GM19467 (cell line): Measurements from ENCODE around the gene MYLK.
"Not testable (repeated sequence)": the region's sequence is repeated elsewhere in the genome, so short reads cannot be mapped to it uniquely, and the experiment has no call there.

Experiments
- ATAC-seq: cut with Tn5 transposase; IDR thresholded peaks from one replicate; pipeline ENCODE4 v1.9.1; 2021; ENCODE audit warnings: mild to moderate bottlenecking, moderate library complexity; ENCODE audit not compliant: unreplicated experiment

Gene MYLK

DNA sequence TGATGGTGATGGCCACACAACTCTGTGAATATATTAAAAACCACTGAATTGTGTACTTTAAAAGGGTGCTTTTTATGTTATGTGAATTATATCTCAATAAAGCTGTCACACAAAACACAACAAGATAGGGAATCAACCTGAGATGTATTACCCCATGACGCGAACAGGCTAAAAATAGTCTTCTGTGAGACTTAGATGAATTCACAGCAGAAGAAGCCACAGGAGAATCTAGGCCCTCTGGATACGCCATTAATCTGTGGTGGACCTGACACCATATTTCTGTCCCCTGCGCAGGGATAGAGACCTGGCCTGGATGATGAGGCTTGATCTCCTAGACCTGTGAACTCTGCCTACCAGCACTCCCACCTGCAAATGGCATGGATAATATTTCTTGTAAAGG is 153.3 kb downstream of the MYLK start:
- ATAC-seq: no peak

DNA sequence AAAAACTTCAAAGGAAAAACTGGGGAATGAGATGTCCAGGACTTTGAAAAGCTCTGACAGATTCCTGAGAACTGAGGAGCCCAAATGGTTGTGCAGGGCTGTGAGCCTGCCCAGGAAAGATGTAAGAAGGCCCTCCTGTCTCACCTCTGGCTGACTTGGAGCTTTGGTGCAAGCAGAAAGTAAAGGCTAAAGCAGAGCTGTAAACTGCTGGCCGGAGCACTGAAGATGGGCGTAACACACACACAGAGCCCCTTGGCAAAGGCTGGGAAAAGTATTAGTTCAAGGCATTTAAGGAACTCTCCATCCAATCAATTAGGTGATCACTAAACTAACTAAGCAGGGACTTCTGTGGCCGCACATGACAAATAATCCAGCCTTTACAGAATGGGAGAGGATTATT is 155.1 kb downstream of the MYLK start:
- no peak for ATAC-seq

DNA sequence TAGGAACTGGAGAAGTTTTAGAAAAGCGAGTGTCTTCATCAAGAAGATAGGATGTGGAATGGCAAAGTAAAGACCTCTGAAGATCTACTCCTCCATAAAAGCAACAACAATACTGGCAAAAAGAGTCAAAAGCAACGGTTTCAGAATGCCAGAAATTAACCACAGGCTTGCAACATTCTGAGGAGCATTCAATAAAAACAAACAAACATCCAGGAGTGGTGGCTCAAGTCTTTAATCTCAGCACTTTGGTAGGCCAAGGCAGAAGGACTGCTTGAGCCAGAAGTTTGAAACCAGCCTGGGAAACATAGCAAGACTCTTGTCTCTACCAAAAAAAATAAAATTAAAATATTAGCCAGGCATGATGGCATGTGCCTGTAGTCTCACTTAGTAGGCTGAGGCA is 156.1 kb downstream of the MYLK start:
- ATAC-seq: no peak

DNA sequence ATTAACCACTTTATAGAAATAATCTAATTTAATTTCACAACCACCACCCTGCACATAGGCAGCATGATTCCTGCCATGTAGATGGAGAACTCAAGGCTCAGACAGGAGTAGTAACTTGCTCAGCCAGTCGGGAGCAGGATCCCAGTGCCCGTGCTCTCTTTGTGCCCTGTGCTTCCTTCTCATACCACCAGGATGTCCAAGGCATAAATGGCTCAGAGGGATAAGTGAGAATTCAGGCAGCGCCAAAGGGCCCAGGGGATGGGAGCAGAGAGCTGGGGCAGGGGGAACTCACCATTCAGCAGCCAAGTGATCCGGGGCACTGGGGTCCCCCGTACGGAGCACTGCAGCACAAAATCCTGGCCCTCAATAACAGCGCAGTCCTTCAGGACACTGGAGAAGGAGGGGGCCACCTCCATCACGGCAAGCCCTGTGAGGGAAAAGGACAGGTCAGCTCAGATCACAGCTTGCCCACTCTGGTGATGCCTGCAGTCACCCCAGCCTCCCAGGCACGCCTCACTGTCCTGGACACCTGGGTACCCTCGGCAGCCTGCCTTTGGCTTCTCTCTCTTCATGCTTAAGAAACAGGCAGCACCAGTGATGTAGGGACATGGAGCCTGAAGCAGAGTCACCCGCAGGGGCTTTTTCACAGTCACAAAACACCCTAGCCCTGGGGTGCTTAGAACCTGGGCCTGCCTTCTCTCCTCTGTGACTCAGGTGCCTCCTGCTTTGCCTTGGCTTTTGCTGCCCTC is 158.3 kb downstream of the MYLK start:
- ATAC-seq: no peak

DNA sequence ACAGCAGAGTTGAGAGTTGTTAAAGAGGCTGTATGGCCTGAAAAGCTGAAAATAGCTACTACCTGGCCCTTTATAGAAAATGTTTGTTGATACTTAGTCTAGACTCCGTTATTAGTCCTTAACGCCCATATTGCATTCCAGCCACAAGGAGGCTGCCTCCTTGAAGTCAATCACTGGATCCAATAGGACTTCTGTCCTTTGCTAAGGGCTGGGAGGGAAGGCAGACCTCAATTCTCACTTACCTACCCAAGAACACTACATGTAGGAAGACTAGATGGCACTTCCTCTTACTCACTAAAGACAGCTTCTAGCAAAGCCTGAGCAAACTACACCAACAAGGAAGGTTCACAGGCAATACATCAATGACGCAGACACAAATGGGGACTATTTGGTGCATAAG is 159.8 kb downstream of the MYLK start:
- no peak for ATAC-seq

DNA sequence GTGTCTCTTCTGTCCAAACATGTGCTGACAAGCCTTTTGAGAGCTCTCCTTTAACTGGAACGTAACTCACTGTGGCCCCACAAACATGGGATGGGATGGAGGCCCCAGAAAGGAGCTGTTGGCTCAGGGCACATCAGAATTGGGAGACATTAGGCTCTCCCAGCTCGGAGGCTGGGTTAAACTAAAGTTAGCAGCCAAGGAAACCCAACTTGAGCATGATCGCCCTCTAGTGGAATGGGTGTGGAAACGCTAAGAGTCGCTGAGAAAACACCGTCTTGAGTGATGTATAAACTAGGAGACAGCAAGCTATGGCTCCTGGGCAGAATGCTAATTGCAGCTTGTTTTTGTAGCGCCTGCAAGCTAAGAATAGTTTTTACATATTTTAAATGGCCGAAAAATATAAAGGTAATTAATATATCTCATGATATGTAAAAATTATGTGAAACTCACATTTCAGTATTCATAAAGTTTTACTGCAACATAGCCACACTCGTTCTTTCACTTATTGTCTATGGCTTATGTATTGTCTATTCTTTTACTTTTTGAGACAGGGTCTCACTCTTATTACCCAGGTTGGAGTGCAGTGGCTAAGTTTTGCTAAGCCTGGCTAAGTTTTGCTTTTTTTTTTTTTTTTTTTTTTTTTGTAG is 160.5 kb downstream of the MYLK start:
- ATAC-seq: no peak

DNA sequence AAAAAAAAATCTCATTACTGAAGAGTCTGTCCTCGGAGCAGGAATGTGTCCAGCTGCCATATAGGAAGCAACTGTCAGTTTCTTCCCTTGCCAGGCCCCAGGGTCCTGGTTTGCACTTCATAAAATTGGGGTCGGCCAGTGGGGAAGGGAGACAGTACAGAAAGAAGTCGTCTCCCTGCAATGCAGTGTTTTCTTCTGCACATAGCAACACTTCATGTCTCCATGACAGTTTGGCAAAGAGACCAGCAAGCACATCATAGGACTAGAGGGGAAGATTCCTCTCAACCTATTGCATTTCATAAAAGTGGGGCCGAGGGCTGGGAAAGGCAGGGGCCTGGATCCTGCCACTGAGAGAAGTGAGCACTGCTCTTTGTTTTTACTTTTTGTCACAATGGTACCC is 161.1 kb downstream of the MYLK start:
- no peak for ATAC-seq

DNA sequence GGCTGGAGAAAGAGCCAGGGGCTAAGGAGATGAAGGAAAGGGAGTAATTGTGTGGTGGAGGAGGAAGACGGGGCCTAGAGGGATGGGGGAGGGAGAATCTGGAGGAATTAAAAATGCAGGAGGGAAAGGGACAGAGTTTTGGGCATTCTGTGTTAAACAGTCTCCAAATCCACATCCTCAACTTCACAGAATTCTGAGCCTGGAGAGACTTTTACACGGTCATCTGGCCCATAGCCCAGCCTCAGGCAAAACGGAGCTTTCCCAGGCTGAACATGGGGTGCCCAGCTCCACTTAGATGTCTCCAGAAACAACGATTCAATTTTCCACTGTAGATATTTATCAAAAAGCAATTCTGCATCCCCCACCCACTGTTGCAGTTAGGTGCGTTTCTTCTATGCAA is 161.7 kb downstream of the MYLK start:
- ATAC-seq: no peak

DNA sequence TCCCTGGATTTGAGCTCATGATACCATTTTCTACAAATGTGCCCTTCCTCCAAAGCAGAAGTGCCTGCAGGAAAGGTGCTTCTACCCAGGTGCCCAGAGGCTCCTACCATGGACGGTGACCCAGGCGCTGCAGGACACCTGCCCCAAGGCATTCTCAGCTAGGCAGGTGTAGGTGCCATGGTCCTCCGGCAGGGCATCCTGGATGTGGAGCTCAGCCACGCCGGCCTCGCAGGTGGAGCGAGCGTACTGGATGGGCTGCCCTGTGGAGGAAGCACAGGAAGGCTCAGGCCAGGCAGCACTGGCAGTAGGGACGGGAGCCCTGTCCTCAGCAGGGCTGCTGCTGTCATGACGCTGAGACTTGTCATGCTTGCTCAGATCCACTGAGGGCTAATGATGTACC is 162.1 kb downstream of the MYLK start:
- no peak for ATAC-seq

DNA sequence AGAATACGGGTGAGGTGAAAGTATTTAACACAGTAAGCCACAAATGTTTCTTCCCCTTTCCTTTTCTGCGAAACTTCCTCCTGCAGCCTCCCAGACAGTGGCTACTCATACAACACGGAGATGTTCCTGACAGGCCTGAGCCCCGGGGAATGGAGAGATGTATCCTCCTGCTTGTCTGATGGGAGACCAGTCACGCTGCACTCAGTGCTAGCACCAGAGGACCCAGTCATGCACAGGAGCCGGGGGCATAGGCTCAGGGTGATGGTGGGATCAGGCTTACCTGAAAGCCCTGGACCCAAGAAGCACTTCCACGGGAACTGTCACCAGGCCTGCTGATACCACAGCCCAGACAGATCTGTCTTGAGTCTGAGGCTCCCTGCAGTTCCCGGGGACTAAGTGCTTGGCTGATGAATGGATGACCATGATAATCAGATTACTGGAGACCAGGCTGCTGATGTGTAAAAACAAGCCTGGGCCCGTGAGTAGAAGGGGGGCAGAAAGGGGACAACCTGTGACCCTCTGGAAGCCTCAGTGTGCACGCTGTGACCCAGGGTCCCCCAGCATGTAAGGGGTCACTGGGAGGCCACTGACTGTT is 162.9 kb downstream of the MYLK start:
- not testable (repeated sequence) for ATAC-seq

DNA sequence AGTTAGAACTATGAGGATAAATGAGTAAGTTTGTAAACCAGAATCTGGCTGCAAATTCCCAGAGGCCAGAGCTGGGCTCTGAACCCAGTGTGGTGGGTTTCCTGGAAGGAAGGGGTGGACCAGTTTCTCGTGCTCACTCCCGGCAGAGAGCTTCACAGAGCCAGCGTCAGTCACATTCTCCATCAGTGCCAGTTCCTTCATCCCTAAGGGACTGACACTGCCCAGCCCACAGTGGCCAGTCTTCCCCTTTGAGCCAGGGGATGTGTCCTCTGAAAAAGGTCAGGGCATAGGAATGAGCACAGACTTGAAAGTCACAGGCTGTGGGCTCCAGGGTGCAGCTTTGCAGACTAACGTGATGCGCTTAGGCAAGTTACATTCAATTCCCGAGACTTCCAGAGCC is 163.5 kb downstream of the MYLK start:
- no peak for ATAC-seq

DNA sequence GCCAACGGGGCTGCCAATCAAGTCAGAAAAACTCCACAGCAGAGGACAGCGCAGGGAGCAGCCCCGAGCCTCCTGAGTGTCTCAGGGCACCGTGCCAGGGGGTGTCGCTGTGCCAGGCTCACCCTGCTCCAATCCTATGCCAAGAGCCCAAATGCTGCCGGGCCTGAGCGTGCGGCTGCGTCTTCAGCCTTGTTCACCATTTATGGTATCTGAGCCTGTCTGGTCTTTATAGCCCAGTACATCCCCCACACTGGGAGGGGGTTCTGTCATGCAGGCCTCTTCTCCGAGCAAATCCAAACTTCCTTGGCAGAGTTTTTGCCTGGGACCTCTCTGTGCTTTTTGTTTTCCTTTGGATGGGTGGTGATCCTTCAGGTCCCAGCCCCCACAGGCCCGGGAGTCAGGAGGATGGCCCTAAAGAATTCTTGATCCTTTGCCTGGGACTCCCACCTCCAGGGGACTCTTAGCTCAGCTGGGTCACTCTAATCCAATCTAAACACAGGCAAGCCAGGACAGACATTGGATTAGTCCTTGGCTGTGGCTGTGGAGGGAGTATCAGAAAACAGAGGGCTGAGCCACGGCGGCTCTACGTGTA is 164.2 kb downstream of the MYLK start:
- no peak for ATAC-seq

DNA sequence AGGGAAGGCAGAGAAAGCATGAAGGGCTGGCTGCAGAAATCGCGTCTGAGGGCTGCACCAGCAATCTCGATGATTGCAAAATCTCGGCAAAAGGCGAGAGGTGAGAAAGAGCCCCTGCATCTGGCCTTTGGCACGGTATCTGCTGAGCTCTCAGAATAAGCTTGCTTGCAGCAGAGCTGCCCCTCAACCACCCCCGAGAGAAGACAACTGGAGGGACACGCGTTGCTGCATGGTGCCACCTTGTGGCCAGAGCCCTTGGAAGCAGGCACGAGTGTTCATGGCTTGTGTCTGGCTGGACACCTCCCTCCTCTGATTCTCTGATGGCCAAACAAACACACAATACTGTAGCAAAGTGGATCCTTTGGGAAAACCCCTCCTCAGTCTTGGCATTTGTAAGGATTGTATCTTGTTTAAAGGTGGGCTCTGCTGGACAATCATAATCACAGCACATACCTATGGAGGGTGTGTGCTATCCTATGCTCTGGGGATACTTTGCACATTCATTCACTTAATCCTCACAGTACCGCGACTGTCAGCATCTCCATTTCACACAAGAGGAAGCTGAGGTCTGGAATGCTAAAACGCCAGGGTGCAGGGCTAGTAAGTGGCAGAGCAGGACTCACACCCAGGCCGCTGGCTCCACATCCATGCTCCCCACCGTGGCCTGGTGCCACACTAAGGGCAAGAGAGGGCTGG is 164.9 kb downstream of the MYLK start:
- not testable (repeated sequence) for ATAC-seq

DNA sequence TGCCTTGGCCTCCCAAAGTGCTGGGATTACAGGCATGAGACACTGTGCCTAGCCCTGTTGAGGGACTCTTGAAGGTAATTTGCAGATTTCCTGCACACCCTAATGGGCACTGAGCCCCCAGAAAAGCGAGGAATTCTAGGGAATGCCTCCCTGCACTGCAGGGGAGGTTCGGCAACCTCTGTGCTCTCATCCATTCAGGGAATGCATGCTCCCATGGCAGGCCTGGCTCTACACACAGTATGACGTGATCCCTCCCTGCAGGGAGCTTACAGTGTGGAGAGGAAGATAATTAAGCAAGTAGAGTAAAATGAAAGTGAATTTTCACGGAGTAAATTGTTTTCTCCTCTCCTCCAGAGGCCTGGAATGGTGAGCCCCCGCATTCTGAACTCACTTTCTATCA is 166.0 kb downstream of the MYLK start:
- ATAC-seq: no peak

DNA sequence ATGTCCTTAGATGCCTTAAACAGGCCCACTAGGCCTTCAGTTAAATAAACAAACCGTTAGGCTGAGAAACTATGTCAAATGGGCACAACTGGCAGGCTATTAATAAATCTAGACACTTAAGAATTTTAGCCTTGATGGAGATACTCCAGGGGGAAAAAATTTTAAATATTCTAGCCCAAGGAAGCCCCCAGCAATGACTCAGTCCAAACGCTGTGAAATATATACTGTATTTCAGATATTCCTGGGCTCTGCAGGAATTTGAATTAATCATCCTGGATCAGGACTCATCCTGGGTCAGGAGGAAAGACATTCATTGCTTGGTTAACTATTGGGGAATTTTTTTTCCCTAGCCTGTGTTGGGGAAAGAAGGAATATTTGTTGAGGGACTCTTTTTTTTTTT is 166.7 kb downstream of the MYLK start:
- not testable (repeated sequence) for ATAC-seq

DNA sequence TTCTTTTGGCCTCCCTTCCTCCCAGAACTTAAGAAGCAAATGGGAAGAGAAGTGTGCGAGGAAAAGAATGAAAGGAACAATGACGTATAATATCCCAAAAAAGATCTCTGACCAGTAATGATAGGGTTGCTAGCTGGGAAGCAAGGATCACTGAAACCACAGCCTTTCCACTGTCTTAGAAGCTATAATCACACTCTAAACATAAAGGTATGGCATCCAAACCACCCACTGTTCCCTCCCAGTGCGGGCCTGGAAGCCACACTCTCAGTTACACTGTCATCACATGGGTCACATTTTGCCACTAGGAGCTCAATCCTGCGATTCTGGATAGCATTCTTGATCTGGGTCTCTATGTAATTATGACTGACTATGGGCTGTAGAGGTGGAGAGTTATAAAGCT is 167.7 kb downstream of the MYLK start:
- no peak for ATAC-seq

DNA sequence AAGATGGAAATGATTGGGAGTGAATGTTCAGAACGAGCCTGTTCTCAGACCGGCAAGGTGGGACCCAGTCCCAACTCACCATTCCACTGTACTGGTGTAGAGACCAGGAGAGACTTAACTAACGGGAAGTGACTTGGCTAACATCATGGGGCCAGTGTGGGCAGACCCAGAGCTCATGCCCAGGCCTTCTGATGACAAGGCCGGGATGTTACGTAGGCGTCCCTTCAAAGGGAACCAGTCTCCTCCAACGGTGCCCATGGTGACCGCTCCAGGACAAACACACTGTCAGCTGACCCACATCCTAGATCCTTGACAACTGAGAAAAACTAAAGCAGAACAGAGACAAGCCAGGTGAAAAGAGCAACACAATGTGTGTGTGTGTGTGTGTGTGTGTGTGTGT is 170.9 kb downstream of the MYLK start:
- no peak for ATAC-seq

DNA sequence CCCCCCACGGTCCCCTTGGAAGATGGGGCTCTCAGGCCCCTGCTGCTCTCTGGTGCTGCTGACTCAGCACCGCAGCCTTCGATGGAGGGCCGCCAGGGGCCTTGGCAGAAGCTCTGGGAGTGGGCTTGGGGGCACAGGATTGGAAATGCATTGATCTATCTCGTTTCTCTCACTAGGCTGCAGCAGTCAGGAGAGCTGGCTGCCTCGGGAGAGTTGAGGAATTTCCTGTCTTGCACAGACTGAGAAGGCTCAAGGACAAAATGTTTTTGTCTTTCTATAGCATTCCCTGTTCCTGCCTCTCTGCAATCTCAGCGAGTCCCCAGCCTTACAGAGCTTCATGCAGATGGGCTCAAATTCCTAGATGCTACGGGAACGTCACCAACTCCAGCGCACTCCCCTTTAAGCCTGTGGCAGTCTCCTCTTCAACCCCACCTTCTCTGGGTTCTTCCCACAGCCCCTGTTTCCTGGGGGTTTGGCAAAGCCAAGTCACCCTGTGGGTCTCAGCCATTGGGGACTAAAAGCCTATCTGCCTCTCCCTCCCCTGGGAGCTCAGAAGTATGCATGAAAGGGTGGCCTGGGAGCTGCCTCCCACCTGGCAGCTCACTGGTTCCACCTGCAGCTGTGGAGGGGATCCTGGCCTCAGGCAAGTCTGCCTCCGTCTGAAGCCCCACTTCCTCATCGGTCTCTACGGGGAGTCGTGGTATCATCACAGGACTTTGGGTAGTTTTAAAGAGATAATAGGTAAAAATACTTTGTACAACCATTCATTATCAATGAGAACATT is 171.9 kb downstream of the MYLK start:
- no peak for ATAC-seq

DNA sequence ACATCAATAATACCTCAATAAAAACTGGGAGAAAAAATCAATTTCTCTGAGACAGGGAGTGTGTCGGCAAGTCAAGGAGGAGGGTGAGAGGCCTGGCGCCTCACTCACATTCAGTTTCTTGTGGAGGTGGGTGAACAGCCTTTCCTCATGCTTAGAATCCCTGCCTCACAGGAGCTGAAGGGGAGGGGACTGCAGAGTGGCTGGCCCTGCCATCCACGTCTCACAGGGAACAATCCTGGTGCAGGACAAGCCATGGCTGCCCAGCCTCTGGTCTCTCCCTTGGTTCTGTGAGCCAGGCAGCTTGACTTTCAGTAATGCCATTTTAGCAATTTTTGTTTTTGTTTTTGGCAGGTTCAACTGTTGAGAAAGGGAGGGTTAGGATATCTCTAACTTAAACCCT is 172.8 kb downstream of the MYLK start:
- ATAC-seq: no peak

DNA sequence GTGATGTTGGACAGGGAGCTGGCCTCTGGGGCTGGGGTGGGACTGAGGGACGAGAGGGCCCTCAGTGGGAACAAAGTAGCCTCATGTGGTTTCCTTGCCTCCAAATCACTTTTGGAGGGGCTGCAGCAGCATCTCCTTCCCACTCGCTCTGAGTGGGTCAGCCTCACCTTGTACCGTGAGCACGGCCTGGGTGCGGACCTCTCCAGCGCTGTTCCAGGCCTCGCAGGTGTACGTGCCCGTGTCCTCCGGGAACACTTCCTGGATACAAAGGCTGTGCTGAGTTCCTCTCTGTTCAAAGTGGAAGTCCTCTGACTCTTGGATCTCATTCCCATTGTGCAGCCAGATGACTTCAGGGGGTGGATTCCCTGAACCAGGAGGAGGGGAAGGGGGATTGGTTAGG is 175.6 kb downstream of the MYLK start:
- ATAC-seq: no peak

DNA sequence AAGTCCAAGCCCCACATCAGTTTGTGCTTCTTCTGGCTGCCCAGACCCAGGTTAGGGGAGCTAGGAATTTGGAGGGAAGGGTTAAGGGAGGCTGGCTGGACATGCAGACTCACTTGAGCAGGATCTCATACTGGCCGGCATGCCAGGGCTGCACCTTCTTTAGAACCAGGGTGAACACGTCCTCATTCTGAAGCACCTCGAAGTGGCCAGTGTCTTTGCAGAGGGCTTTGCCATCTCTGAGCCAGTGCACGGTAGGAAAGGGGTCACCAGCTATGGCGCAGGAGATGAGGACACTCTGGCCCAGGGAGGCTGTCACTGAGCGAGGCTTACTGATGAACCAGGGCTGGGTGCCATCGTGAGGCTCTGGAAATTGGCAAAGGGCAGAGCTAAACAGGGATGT is 176.5 kb downstream of the MYLK start:
- not testable (repeated sequence) for ATAC-seq
